ENCODE results near the gene RASSF10. TPM values are rescaled to one million over a fixed set of nuclear protein-coding genes. Genes with fewer than 3 reads are reported as not detected.

RASSF10 gene
- polyA plus RNA-seq, 4 donors, result 1.4 to 3.2 TPM; not detected in 2

DNA sequence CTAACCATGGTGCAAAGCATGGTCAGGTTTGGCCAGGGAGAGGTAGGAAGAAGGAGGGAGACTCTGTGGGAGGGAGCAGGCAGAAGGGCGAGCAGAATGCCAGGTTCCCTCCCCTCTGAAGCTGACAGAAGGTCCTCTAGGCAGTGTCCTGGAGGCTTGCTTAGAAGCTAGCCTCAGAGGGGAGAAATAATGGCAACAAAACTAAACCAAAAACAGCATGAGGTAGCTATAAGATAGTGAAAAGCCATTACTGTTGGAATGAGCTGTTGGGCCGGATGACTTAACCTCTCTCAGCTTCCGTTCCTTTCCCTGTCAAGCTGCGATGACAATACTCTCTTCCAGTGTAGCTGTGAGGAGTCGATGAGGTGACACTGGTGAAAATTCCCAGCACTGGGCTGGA is 36.6 kb downstream of the RASSF10 start:
- Histone ChIP-seq H3K4me1 (ENCODE audit: control insufficient read depth in 3 of 3, insufficient read depth in 2 of 3, low read depth in 1 of 3, low read length in 2 of 3) (no peaks in the 10 kb centered on the region), H3K4me3 (ENCODE audit: low read depth in 1 of 3, low read length in 3 of 3) (no peak overlapping the region), H3K9me3 (ENCODE audit: control insufficient read depth in 2 of 2, insufficient read depth in 1 of 2, low read depth in 1 of 2, low read length in 1 of 2) (no peaks in the 10 kb centered on the region), H3K27ac (ENCODE audit: low read depth in 1 of 3, low read length in 2 of 3) (no peak overlapping the region), H3K27me3 (ENCODE audit: control insufficient read depth in 3 of 3, insufficient read depth in 3 of 3, low read length in 3 of 3) (peaks cover 0 to 3% (median 0%) of the 10 kb centered on the region in 3 donors), H3K36me3 (ENCODE audit: control insufficient read depth in 3 of 3, insufficient read depth in 2 of 3, low read depth in 1 of 3, low read length in 3 of 3) (no peaks in the 10 kb centered on the region)
- DNase-seq, result no peak
- 64 to 81% (median 75%) methylated on average over 5 of the region's 5 CpGs for WGBS, 3 donors
- no peak for FAIRE-seq

DNA sequence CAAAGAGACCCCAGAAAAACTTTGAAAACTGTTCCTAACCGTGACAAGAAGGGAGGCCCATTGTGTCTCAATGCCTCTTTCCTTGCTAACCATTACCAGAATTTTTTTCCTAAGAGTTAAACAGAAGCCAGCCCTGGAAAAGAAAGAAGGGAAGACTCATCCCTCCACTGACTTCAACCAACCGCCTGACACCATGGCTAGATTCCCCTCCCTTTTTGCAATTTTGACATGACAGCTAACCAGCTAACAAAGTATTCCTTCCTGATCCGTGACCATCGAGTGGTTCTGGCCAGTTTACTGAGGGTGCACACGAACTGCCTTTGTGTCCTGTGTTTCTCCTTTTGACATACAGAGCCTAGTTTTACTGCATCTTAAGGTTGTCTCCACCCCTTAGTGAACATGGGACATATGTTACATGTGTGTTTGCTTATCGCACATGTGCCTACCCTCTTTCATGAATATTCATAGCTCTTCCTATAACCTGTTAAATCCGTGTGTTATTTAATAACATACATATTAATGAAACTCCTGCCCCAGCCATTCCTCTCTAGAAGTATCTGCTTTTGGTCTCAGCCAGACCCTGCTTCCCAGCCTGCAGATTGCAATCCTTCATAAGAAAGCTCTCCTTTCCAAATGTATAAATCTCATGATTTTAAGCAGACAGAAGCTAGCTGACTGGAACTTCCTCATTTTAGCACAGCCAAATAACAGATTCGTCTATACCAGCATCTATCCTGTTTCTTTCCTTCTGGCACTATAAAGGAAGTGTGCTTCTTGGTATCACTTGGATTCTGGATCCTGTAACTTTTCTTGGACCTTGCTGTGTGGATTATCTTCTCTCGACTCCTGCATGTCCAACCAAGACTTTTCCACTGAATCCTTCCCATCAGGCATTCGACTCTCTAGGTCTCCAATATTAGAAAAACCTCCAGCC is 37.8 kb downstream of the RASSF10 start:
- Histone ChIP-seq H3K4me3 (ENCODE audit: low read depth in 1 of 3, low read length in 3 of 3) (no peak overlapping the region), H3K27me3 (ENCODE audit: control insufficient read depth in 3 of 3, insufficient read depth in 3 of 3, low read length in 3 of 3) (peaks cover 0 to 3% (median 0%) of the 10 kb centered on the region in 3 donors), H3K9me3 (ENCODE audit: control insufficient read depth in 2 of 2, insufficient read depth in 1 of 2, low read depth in 1 of 2, low read length in 1 of 2) (no peaks in the 10 kb centered on the region), H3K36me3 (ENCODE audit: control insufficient read depth in 3 of 3, insufficient read depth in 2 of 3, low read depth in 1 of 3, low read length in 3 of 3) (no peaks in the 10 kb centered on the region), H3K4me1 (ENCODE audit: control insufficient read depth in 3 of 3, insufficient read depth in 2 of 3, low read depth in 1 of 3, low read length in 2 of 3) (no peaks in the 10 kb centered on the region), H3K27ac (ENCODE audit: low read depth in 1 of 3, low read length in 2 of 3) (no peak overlapping the region)
- 80 to 87% (median 82%) methylated on average over 10 of the region's 10 CpGs for WGBS, 3 donors
- FAIRE-seq, result no peak
- DNase-seq, result no peak

DNA sequence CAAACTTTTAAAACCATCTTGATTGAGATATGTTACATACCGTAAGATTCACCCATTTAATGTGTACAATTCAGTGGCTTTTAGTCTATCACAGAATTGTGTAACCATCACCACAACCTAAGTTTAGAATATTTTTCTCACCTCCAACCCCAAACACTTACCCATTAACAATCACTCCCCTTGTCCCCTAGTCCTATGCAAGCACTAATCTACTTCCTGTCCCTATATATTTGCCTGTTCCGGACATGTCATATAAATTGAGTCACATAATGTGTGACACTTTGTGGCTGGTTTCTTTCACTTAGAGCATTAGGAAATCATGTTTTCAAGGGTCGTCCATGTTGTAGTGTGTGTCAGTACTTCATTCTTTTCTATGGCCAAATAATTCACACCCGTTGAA is 38.8 kb downstream of the RASSF10 start:
- Histone ChIP-seq H3K27ac (ENCODE audit: low read depth in 1 of 3, low read length in 2 of 3) (no peak overlapping the region), H3K36me3 (ENCODE audit: control insufficient read depth in 3 of 3, insufficient read depth in 2 of 3, low read depth in 1 of 3, low read length in 3 of 3) (no peaks in the 10 kb centered on the region), H3K9me3 (ENCODE audit: control insufficient read depth in 2 of 2, insufficient read depth in 1 of 2, low read depth in 1 of 2, low read length in 1 of 2) (no peaks in the 10 kb centered on the region), H3K4me3 (ENCODE audit: low read depth in 1 of 3, low read length in 3 of 3) (no peak overlapping the region), H3K27me3 (ENCODE audit: control insufficient read depth in 3 of 3, insufficient read depth in 3 of 3, low read length in 3 of 3) (peaks cover 0 to 3% (median 0%) of the 10 kb centered on the region in 3 donors), H3K4me1 (ENCODE audit: control insufficient read depth in 3 of 3, insufficient read depth in 2 of 3, low read depth in 1 of 3, low read length in 2 of 3) (peaks cover 0 to 2% (median 0%) of the 10 kb centered on the region in 3 donors)
- no peak for FAIRE-seq
- 72 to 83% (median 81%) methylated on average over 4 of the region's 4 CpGs for WGBS, 3 donors
- DNase-seq, result no peak

DNA sequence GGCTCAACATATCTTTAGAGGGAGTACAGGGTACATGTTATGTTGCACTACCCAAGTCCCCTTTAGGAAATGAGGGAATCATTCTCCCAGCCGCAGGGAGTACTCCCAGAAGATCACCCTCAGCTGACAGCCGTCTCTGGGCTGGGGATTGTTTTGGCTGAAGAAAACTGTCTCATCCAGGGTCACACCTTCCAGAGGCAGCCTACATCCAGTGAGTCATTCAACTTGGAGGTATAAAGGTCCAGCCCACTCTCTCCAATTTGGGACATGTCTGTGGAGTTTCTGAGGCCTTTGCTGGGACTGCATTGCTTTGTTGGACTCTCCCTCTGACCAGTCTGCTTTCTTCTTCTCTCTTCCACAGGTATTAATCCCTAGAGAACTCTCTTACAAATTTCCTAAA is 42.1 kb downstream of the RASSF10 start:
- no peak for FAIRE-seq
- Histone ChIP-seq H3K27me3 (ENCODE audit: control insufficient read depth in 3 of 3, insufficient read depth in 3 of 3, low read length in 3 of 3) (no peaks in the 10 kb centered on the region), H3K4me1 (ENCODE audit: control insufficient read depth in 3 of 3, insufficient read depth in 2 of 3, low read depth in 1 of 3, low read length in 2 of 3) (peaks cover 0 to 2% (median 0%) of the 10 kb centered on the region in 3 donors), H3K4me3 (ENCODE audit: low read depth in 1 of 3, low read length in 3 of 3) (no peak overlapping the region), H3K9me3 (ENCODE audit: control insufficient read depth in 2 of 2, insufficient read depth in 1 of 2, low read depth in 1 of 2, low read length in 1 of 2) (no peaks in the 10 kb centered on the region), H3K27ac (ENCODE audit: low read depth in 1 of 3, low read length in 2 of 3) (no peak overlapping the region), H3K36me3 (ENCODE audit: control insufficient read depth in 3 of 3, insufficient read depth in 2 of 3, low read depth in 1 of 3, low read length in 3 of 3) (no peaks in the 10 kb centered on the region)
- DNase-seq, result no peak
- 21 to 63% (median 52%) methylated on average over 2 of the region's 2 CpGs for WGBS, 3 donors

DNA sequence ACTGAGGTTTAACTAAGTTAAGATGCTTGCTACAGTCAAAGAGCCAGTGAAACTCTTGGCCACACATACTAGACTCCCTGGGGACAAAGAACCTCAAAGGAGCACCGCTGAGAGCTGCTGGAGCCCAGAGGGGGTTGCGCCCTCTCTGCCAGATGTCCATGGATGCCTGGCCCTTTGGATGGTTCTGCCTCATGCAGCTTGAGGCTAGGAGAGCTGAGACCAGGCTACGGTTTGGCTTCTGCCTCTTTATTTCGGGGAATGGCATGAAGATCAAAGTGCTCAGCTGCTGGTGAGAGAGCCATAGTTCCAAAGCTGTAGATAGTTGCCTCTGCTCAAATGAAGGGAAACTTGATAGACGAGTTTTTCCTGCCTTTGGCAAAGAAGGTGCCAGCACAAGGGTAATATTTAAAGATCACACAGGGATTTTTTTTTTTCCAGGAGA is 43.0 kb downstream of the RASSF10 start:
- Histone ChIP-seq H3K4me1 (ENCODE audit: control insufficient read depth in 3 of 3, insufficient read depth in 2 of 3, low read depth in 1 of 3, low read length in 2 of 3) (peaks cover 0 to 2% (median 0%) of the 10 kb centered on the region in 3 donors), H3K27ac (ENCODE audit: low read depth in 1 of 3, low read length in 2 of 3) (no peak overlapping the region), H3K36me3 (ENCODE audit: control insufficient read depth in 3 of 3, insufficient read depth in 2 of 3, low read depth in 1 of 3, low read length in 3 of 3) (no peaks in the 10 kb centered on the region), H3K4me3 (ENCODE audit: low read depth in 1 of 3, low read length in 3 of 3) (no peak overlapping the region), H3K27me3 (ENCODE audit: control insufficient read depth in 3 of 3, insufficient read depth in 3 of 3, low read length in 3 of 3) (peaks cover 0 to 3% (median 0%) of the 10 kb centered on the region in 3 donors), H3K9me3 (ENCODE audit: control insufficient read depth in 2 of 2, insufficient read depth in 1 of 2, low read depth in 1 of 2, low read length in 1 of 2) (no peaks in the 10 kb centered on the region)
- WGBS, 3 donors, result 14 to 57% (median 37%) methylated on average over 5 of the region's 5 CpGs
- FAIRE-seq (no peak), DNase-seq (peak; percentile 66 to 67)

DNA sequence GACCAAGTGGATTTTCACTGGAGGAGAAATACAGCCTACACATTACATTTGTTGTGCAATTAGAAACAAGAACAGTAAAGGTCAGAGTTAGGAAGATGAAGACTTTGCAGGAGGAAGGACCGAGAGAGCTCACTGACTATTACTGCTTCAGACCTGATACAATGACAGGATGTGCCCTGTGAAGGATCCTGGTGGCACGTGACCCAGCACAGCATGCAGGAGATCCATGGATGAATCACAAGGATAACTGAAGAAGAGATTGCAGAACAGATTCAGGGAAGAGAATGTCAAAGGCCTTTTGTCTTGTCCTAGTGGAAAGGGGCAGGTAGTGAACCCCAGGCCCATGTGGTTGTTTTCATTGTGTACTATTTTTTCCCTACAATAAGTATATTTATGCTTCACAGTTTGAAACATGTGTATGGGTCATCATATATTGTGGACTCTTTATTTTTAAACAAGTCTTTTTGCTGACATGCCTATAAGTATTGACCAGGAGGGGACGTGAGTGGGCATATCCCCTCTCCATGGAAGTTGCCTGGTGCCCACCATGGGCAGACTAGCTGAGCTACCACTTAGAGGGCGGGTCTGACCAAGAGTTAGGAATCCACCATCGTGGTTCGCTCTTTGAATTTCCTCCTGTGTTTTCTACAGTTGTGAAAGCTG is 44.3 kb downstream of the RASSF10 start:
- H3K27me3 ChIP-seq (ENCODE audit: control insufficient read depth in 3 of 3, insufficient read depth in 3 of 3, low read length in 3 of 3), result peaks cover 0 to 3% (median 0%) of the 10 kb centered on the region in 3 donors
- no peaks in the 10 kb centered on the region for H3K9me3 ChIP-seq (ENCODE audit: control insufficient read depth in 2 of 2, insufficient read depth in 1 of 2, low read depth in 1 of 2, low read length in 1 of 2)
- no peak overlapping the region for H3K27ac ChIP-seq (ENCODE audit: low read depth in 1 of 3, low read length in 2 of 3)
- H3K4me1 ChIP-seq (ENCODE audit: control insufficient read depth in 3 of 3, insufficient read depth in 2 of 3, low read depth in 1 of 3, low read length in 2 of 3), result peaks cover 0 to 2% (median 0%) of the 10 kb centered on the region in 3 donors
- WGBS, 3 donors, result 69 to 77% (median 72%) methylated on average over 6 of the region's 6 CpGs
- H3K4me3 ChIP-seq (ENCODE audit: low read depth in 1 of 3, low read length in 3 of 3), result no peak overlapping the region
- FAIRE-seq, result no peak
- no peaks in the 10 kb centered on the region for H3K36me3 ChIP-seq (ENCODE audit: control insufficient read depth in 3 of 3, insufficient read depth in 2 of 3, low read depth in 1 of 3, low read length in 3 of 3)
- no peak for DNase-seq

DNA sequence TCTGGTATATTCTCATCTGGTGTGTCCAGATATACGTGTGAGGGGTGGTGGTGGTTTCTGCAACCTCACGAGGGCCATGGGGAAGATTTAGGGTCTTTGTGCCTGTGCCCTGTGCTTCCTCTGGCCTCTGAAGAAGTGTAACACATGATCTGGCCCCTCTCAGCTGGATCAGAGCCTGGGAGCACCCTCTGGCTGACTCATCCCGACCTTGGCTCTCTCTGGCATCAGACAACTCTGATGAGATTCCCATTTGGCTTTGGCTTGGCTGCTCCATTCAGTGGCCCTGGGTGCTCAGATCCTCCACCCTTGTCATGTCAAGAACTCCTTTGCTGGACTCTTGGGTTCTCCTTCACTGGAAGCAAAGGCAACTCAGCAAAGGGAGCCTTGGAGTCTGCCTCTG is 45.2 kb downstream of the RASSF10 start:
- Histone ChIP-seq H3K9me3 (ENCODE audit: control insufficient read depth in 2 of 2, insufficient read depth in 1 of 2, low read depth in 1 of 2, low read length in 1 of 2) (no peaks in the 10 kb centered on the region), H3K27ac (ENCODE audit: low read depth in 1 of 3, low read length in 2 of 3) (no peak overlapping the region), H3K36me3 (ENCODE audit: control insufficient read depth in 3 of 3, insufficient read depth in 2 of 3, low read depth in 1 of 3, low read length in 3 of 3) (no peaks in the 10 kb centered on the region), H3K4me1 (ENCODE audit: control insufficient read depth in 3 of 3, insufficient read depth in 2 of 3, low read depth in 1 of 3, low read length in 2 of 3) (peaks cover 0 to 2% (median 0%) of the 10 kb centered on the region in 3 donors), H3K4me3 (ENCODE audit: low read depth in 1 of 3, low read length in 3 of 3) (no peak overlapping the region), H3K27me3 (ENCODE audit: control insufficient read depth in 3 of 3, insufficient read depth in 3 of 3, low read length in 3 of 3) (peaks cover 0 to 3% (median 0%) of the 10 kb centered on the region in 3 donors)
- FAIRE-seq (no peak), DNase-seq (no peak)
- whole genome bisulfite sequencing, 3 donors, result 65 to 74% (median 66%) methylated on average over 3 of the region's 3 CpGs

DNA sequence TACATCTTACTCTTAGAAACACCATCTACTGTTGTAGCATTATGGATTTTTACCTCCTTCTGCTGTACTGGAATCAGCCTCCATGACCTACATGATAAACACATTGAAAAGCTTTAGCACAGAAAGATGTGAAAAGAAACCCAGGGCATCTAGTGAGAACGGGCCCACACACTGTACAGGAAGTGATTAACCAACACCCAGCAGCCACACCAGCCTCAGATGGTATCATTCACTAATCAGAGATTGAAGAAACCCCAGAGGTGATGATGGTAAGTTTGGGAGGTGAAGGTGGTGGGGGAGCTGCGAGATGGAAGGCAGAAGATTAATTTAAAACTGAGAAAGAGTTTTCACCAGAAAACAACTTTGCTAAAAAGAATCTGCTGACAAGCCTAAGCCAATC is 46.1 kb downstream of the RASSF10 start:
- H3K9me3 ChIP-seq (ENCODE audit: control insufficient read depth in 2 of 2, insufficient read depth in 1 of 2, low read depth in 1 of 2, low read length in 1 of 2), result no peaks in the 10 kb centered on the region
- FAIRE-seq (no peak), DNase-seq (no peak)
- peaks cover 0 to 3% (median 0%) of the 10 kb centered on the region in 3 donors for H3K27me3 ChIP-seq (ENCODE audit: control insufficient read depth in 3 of 3, insufficient read depth in 3 of 3, low read length in 3 of 3)
- H3K36me3 ChIP-seq (ENCODE audit: control insufficient read depth in 3 of 3, insufficient read depth in 2 of 3, low read depth in 1 of 3, low read length in 3 of 3), result no peaks in the 10 kb centered on the region
- no peak overlapping the region for H3K27ac ChIP-seq (ENCODE audit: low read depth in 1 of 3, low read length in 2 of 3)
- H3K4me3 ChIP-seq (ENCODE audit: low read depth in 1 of 3, low read length in 3 of 3), result no peak overlapping the region
- H3K4me1 ChIP-seq (ENCODE audit: control insufficient read depth in 3 of 3, insufficient read depth in 2 of 3, low read depth in 1 of 3, low read length in 2 of 3), result peaks cover 0 to 2% (median 0%) of the 10 kb centered on the region in 3 donors
- 58 to 73% (median 59%) methylated on average over 2 of the region's 2 CpGs for WGBS, 3 donors

Measured in small intestine (tissue), 7 donors.